Adrenal gland (tissue), 5 donors: ENCODE data around the gene MKRN3.

Source experiments
- CTCF ChIP-seq, 6 experiments: fragments of 450-650 bp in 4 of 6; fragments of 200-600 bp in 2 of 6; sonication (generic) in 1 of 6; IDR thresholded peaks; 1 replicate in 5 of 6; 2 replicates in 1 of 6; pipeline versions ENCODE4 v1.5.1 to v1.8.0; 2016 to 2021; ENCODE audit warnings: antibody characterized with exemption in 6 of 6, mild to moderate bottlenecking in 2 of 6, moderate library complexity in 1 of 6
- POLR2A ChIP-seq, 2 donors: fragments of 450-650 bp; IDR thresholded peaks; one replicate each; pipeline ENCODE4 v1.6.1; 2017; ENCODE audit warnings: antibody characterized with exemption in 2 of 2, mild to moderate bottlenecking in 2 of 2, moderate library complexity in 1 of 2
- donor health status: DM: no; HTN: no; CAD: no.

- TF ChIP-seq CTCF (IDR thresholded peaks at IDR 0.05): no peak
- no peak for TF ChIP-seq POLR2A (IDR thresholded peaks at IDR 0.05)
Measured at GRCh38 chr15:23589012-23589411, 23.5 kb downstream of the MKRN3 start.
